ENCODE data around the gene L3MBTL1.

L3MBTL1 gene

DNA sequence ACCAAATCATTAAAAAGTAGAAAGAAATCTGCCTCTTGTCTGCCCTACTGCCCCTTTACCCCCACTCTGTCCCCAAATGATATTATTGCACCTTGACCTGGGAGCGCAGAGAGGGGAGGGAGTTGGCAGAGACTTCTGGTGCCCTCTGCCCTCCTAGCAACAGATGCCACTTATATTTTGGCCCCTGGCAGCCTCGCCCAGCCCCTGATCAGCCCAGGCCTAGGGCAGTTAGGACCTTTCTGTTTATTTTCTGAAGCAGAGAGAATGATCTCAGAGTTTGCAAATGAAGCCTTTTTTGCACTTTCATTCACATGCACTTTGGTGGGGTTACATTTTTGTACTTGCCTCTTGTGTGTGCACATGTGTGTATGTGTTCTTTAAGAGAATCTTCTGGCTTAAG is 43.0 kb downstream of the L3MBTL1 start:
- in situ Hi-C loops (cut with HindIII; ENCODE audit: low sequenced_read_pairs) = no loop called here
- no peak overlapping the region for H3K4me3 ChIP-seq (ENCODE audit: low read depth, low read length)
- DNase-seq (ENCODE audit: low read depth) = no peak
- TF ChIP-seq, protein P1, sequence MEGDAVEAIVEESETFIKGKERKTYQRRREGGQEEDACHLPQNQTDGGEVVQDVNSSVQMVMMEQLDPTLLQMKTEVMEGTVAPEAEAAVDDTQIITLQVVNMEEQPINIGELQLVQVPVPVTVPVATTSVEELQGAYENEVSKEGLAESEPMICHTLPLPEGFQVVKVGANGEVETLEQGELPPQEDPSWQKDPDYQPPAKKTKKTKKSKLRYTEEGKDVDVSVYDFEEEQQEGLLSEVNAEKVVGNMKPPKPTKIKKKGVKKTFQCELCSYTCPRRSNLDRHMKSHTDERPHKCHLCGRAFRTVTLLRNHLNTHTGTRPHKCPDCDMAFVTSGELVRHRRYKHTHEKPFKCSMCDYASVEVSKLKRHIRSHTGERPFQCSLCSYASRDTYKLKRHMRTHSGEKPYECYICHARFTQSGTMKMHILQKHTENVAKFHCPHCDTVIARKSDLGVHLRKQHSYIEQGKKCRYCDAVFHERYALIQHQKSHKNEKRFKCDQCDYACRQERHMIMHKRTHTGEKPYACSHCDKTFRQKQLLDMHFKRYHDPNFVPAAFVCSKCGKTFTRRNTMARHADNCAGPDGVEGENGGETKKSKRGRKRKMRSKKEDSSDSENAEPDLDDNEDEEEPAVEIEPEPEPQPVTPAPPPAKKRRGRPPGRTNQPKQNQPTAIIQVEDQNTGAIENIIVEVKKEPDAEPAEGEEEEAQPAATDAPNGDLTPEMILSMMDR (IDR thresholded peaks at IDR 0.05; ENCODE audit: low read depth, low read length, missing control alignments) = no peak

DNA sequence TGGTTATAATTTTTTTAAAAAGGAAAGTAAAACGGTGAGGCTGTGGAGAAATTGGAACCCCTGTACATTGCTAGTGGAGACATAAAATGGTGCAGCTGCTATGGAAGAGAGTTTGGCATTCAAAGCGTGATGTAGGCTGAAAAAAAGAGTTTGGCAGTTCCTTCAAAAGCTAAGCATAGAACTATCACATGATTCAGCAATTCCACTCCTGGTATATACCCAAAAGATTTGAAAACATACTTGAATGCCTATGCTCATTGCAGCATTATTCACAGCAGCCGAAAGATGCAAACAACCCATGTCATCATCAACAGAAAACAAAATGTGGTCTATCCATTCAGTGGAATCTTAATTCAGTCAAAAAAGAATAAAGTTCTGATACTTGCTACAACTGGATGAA is 46.9 kb downstream of the L3MBTL1 start:
- DNase-seq (ENCODE audit: low read depth) = no peak
- H3K4me3 ChIP-seq (ENCODE audit: low read depth, low read length) = no peak overlapping the region
- TF ChIP-seq, protein P1 (IDR thresholded peaks at IDR 0.05; ENCODE audit: low read depth, low read length, missing control alignments) = no peak
- in situ Hi-C loops (cut with HindIII; ENCODE audit: low sequenced_read_pairs) = no loop called here

DNA sequence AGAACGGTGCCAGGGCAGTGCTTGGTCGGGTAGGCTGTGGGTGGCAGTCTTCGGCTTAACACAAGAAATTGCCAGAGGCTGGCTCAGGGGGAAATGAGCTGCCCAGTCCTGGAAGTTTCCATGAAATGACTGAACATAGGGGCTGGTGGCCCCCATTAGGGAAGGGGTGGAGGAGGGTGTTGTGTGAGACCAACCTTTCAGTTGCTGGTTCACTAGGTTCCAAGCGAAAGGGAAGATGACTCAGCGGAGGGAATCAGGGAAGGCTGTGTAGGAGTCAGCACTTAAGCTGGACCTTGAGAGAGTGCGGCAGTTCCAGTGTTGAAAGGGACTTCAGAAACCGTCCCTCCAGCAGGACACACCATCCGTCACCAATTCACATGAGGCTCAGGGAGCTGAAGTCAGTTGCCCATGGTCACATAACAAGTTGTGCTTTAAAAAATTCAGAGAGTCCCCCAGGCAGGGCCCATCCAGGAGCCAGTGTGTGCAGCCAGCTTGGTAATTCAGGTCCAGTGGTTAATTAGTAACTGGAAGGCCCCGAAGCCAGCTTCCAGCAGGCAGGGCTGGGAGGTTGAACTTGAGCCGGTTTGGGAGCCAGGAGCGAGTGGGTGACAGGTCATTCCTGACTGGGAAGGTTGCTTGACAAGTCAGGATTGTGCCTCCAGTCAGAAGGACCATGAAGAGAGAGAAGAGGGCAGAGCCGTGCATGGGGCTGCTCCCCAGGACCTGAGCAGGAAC is 51.1 kb downstream of the L3MBTL1 start, which contains the start of gene SGK2:
SGK2 (plus strand) TSS at position 616 of the 735 bp plus-strand sequence. CDS start 7,469 bp downstream, outside the sequence.
- H3K4me3 ChIP-seq (ENCODE audit: low read depth, low read length) = no peak within 1 kb of the TSS
- in situ Hi-C loops (cut with HindIII; ENCODE audit: low sequenced_read_pairs) = no loop called here
- DNase-seq (ENCODE audit: low read depth) = no peak
- TF ChIP-seq, protein P1 (IDR thresholded peaks at IDR 0.05; ENCODE audit: low read depth, low read length, missing control alignments) = no peak

DNA sequence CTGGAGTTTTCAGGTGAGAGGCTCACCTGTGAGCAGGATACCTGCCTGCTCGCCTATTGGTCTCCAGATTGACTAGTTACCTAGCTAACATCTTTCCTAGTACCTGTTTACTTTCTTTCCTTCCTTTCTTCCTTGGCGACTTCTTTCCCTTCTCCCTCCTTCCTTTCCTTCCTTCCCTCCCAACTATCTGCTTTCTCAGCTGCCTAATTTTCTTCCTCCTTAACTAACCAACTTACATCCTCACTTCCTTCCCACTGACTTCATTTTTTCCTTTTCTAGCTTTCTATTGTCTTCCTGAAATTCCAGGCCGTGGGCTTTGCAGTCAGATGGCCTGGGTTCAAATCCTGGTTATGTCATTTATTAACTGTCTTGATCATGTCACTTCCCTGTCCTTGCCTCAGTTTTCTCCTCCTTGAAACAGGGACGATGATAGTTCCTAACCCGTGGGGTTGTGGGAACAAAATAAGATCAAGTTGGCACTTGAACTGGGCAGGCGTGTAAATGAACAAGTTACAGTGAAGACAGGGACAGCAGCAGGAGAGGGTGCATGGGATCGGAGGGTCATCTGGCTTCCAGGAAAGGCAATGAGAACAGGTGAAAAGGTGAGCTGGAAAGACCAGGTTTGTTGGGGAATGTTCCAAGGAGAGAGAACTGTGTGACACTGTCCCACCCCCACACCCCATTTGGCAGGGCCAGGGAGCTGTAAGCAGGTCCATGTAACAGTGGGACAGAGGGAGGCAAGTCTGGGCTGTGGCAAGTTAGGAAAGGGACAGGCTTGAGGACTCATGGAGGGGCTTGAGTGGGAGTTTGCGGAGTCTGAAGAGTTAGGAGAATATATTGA is 51.9 kb downstream of the L3MBTL1 start:
- in situ Hi-C loops (cut with HindIII; ENCODE audit: low sequenced_read_pairs) = no loop called here
- no peak for DNase-seq (ENCODE audit: low read depth)
- H3K4me3 ChIP-seq (ENCODE audit: low read depth, low read length) = no peak overlapping the region
- TF ChIP-seq, protein P1 (IDR thresholded peaks at IDR 0.05; ENCODE audit: low read depth, low read length, missing control alignments) = no peak

DNA sequence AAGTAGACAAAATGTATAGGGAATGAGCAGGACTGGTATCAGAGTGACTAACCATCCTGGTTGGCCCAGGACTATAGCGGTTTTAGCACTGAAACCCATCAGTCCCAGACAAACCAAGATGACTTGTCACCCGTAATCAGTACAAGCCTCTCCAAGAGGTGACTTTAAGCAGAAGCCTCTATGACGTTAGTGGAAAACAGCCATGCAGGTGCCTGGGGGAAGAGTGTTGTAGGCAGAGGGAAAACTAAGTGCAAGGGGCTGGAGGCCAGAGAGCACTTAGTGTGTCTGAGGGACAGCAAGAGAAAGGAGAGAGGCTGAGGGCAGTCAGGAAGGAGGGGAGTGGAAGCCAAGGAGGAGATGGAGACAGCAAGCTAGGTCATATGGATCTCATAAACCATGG is 53.5 kb downstream of the L3MBTL1 start:
- in situ Hi-C loops (cut with HindIII; ENCODE audit: low sequenced_read_pairs) = no loop called here
- H3K4me3 ChIP-seq (ENCODE audit: low read depth, low read length) = no peak overlapping the region
- TF ChIP-seq, protein P1 (IDR thresholded peaks at IDR 0.05; ENCODE audit: low read depth, low read length, missing control alignments) = no peak
- DNase-seq (ENCODE audit: low read depth) = no peak

DNA sequence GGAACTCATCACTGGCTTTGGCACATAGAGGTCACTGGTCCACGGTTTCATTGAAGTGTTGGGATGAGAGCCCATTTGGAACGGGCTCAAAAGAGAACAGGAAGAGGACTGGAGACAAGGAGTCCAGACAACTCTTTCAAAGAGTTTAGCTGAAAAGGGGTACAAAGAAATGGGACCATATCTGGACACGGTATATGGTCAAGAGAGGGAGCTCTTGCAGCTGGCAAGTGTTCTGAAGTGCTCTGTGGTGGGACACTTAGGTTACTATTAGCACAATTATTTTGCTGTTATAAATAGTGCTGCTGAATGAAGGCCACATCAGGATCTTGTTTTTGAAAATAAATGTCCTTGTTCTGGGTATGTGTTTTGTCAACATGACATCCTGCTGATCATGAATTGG is 55.9 kb downstream of the L3MBTL1 start:
- in situ Hi-C loops (cut with HindIII; ENCODE audit: low sequenced_read_pairs) = no loop called here
- TF ChIP-seq, protein P1 (IDR thresholded peaks at IDR 0.05; ENCODE audit: low read depth, low read length, missing control alignments) = no peak
- no peak for DNase-seq (ENCODE audit: low read depth)
- no peak overlapping the region for H3K4me3 ChIP-seq (ENCODE audit: low read depth, low read length)

Data from astrocyte of the cerebellum (primary cell).